NK-92 (cell line): ENCODE measurements around the gene FABP7.

Experiments
- DNase-seq: peaks from one replicate; lab custom pipeline; 2025; ENCODE audit not compliant: unreplicated experiment; lab: John Stamatoyannopoulos, UW

FABP7 gene

DNA sequence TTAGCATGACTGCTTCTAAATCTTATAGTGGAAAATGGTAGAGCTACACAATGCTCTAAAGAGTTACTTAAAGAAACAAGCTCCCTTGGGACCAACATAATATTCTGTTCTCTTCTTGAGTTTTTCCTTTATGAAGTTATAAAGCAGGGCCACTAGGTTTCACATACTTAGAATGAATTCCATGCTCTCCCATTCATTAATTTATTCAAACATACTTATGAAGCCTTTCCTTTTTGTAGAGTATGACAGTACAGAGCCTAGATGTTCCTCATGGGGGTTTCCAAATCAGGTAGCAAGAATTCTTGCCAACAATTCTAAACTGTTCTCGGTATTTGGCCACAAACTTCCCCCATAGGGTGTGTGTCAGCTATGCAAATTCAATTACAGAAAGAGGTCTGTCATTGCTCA, 20.6 kb upstream of the FABP7 start:
- DNase-seq = no peak

DNA sequence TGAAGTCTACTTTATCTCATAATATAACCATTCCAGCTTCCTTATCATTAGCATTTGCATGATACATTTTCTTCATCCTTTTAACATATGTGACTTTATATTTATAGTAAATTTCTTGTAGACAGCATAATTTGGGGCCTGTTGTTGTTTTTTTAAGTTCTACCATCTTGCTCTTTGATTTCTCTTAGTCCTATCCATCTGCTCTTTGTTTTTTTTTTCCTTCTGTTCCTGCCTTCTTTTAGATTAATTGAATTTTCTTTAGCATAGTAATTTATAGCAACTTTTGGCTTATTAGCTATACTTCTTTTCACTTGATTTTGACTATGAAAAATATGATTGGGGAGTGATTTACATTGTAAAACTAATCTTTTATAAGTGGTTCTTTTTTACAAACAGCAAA, 19.2 kb upstream of the FABP7 start:
- no peak for DNase-seq

DNA sequence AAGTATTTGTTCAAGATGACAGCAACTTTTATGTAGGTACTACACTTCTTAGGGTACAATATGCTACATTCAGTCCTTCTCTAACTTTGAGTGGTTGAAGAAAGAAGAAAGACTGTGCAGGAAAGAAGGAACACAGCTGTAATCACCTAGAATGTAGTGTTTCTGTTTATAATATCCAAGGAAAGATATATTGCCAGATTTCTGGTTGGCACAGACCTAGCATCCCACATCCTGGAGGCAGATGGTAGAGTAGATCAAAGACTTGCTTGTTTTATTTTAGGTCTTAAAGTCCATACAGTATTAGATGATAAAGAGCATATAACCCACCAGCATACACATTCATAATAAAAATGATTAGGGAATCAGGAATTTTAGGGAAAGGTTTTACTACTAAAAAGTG, 13.3 kb upstream of the FABP7 start:
- DNase-seq = no peak

DNA sequence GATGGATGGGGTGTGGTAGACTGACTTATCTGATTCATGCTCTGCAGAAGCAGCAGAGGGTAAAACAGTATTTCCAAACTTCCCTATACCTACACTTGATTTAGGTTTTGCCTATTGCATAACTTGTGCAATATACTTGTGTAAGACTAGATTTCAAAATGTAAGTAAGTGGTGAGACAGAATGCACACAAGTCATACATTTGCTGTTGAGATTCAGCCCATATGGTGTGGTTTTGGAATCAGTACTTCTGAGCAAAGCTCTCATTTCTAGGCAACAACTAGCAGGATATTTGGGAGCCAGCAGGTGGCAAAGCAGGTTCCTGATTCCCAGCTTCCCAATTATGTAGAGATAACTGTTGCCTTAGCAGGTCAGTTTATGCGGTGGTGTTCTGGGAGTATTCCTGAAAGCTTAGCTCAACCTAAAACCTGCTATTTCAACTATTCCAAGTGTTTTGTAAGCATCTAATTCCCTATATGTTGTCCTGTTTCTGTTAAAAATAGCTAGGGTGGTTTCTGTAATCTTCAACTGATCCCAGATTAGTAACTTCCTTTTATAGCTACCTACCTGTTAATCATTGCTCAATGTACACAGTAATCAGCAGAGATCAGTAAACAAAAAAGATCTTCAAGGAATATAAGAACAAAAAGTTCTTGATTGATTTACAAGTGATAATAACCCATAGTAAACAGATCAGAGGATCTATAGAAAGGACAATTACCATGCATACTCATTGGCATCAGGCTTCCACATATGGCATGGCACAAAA, 8.5 kb upstream of the FABP7 start:
- no peak for DNase-seq

DNA sequence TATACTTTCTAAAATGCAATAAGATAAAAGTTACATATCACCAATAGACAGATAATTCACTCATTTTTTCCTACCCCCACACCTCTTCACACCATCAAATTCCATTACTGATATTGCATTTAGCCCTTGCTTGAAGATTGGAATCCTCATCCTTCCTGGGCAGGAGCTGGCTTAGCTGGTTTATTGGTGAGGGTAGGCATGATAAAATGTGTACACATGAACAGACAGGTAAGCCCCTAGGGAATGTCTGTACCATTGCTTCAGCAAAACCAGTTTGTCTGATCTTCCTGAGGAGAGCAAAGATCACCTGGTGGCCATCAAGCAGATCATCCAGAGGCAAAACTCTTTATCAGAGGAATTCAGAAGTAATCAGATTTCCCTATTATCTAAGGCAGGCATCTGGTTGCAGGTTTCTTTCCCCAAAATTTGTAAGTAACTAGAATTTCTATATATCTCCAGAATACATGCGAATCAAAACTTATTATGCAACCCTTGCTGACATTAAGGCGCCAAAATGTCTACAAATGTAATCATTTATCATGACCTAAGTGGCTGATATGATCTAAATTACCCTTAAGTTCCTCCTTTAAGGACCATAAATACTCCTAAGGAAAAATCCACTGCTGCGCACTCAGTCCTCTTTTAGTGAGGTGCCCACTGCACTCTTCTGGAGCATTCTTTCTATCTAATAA, 6.6 kb upstream of the FABP7 start:
- no peak for DNase-seq

DNA sequence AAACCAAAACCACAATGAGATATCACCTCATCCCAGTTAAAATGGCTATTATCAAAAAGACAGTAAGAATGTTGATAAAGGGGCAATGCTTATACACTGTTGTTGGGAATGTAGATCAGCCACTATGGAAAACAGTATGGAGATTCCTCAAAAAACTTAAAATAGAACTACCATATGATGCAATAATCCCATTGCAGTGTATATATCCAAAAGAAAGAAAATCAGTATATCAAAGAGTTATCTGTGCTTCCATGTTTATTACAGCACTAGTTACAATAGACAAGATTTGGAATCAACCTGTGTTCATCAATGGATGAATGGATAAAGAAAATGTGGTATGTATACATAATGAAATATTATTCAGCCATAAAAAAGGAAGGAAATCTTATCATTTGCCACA, 3.5 kb upstream of the FABP7 start:
- DNase-seq = no peak

DNA sequence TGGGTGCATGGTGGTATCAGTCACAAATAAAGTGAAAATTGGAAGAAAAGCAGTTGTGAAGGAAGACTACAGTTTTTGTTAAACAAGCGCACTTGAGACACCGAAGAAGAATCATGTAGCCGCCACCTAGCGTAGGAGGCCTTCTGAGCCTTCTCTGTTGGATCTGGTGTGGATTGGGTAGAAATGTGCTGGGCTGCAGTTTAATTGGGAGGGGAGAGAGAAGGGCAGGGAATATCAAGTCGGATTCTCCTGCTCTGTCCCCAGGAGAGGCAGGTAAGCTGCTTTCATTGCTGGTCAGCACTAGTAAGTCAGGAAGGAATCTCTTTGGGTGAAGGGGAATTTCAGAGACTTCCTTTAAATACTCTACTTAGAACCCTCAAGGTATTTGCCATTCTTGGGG, 1.2 kb upstream of the FABP7 start:
- DNase-seq = no peak

DNA sequence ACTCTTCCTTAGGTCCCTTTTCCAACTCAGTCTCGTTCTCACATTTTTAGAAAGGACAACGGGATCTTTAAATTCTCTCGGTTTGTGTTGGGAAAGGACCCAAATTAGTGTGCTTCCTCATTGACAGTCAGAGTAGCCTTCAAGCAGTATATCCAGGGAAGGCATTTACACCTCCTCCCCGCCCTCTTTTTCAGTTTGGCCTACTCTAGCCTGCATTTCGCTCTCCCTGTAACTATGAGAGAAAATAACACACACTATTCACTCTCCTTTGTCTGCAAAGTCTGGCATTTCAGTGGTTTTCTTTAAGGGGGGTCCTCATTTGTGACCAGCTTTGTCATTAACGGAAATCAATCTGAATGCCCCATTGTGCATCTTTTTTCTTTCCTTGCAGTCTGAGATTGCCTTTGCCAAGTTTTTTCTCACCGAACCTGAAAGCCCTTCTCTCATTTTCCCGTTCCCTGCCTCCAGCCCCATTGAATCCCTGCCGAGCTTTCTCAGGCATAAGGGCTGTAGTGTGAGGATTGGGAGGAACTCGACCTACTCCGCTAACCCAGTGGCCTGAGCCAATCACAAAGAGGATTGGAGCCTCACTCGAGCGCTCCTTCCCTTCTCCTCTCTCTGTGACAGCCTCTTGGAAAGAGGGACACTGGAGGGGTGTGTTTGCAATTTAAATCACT, 393 bp upstream of the FABP7 start:
- no peak for DNase-seq

DNA sequence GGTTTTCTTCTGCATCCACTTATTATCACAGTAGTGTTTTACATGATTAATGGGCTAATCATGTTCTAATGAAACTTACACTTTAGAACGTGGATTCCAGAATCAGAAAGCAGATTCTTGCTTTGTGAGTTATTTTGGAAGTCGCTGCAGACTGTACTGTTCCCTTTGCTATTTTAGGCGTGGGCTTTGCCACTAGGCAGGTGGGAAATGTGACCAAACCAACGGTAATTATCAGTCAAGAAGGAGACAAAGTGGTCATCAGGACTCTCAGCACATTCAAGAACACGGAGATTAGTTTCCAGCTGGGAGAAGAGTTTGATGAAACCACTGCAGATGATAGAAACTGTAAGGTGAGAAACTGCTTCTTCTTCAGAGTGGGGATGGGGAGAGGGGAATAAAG, 598 bp downstream of the FABP7 start:
- DNase-seq = no peak

DNA sequence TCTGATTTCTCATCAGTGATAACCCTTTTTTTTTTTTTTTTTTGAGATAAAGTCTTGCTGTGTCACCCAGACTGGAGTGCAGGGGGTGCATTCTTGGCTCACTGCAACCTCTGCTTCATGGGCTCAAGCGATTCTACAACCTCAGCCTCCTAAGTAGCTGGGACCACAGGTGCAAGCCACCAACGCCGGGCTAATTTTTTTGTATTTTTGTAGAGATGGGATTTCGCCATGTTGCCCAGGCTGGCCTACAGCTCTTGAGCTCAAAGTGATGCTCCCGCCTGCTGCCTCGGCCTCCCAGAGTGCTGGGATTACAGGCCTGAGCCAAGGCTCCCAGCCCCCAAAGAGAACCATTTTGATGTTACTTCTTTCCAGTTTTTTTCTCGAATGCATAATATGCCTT, 2.2 kb downstream of the FABP7 start:
- no peak for DNase-seq

DNA sequence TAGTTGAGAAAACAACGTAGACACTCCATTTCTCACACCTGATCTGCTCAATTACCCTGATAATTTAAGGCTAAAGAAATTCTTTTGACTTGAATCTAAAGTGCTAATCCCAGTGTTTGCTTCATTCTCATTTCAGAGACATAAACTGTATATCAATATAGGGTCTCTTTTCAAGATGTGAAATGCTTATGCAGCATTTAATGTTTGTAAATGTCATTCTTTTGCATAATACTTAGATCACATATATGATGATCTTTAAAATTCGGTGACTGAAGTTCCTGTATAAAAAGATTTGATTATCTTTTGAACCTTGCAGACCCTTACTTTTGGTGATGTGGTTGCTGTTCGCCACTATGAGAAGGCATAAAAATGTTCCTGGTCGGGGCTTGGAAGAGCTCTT, 3.9 kb downstream of the FABP7 start:
- no peak for DNase-seq

DNA sequence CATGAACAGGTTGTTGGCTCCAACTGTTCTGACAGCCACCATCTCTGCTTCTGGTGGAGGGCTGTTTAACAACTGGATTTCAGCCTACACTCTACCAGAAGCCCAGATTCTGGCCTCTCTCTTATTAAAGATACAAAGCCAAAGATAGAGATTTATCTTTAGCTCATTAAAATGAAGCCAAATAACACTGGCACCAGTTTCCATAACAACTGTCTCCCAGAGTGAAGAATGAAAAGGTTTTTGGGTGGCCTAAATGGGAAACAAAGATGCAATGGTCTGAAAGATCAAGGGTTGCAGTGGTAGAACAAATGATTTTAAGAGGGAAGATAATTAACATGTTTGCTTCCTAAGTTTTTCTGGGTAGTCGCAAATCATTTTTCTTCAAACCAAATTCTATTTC, 6.4 kb downstream of the FABP7 start:
- DNase-seq = no peak

DNA sequence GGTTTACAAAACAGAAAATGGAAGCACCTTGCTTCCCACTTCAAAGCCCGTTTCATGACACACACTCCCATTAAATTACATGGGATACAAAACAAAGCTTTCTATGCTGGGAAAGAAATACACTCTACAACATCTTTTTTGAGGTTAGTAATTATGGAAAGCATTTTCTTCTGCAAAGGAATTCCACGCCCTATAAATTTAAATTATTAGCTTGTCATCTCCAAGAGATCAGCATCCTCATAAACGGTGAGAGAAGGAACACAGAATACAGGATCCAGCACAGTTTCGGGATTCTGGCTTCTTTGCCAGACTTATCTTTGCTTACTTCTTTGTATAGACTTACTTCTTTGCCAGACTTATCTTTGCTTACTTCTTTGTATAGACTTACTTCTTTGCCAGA, 8.2 kb downstream of the FABP7 start:
- no peak for DNase-seq

DNA sequence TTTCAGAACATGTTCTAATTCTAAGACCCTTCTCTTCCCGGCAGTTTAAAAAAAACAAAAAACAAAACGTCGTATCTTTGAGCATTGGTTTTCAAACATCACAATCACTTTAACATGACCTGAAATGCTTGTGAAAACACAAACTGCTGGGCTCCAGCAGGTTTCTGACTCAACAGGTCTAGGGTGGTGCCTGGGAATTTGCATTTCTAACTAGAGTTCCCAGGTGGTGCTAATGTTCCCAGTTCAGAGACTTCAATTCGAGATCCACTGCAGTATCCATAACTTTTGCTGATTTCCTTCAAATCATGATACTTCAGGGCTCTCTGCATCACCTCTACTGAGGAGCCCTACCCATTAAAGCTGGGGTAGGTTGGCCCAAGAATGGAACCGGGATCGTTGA, 8.7 kb downstream of the FABP7 start:
- DNase-seq = no peak

DNA sequence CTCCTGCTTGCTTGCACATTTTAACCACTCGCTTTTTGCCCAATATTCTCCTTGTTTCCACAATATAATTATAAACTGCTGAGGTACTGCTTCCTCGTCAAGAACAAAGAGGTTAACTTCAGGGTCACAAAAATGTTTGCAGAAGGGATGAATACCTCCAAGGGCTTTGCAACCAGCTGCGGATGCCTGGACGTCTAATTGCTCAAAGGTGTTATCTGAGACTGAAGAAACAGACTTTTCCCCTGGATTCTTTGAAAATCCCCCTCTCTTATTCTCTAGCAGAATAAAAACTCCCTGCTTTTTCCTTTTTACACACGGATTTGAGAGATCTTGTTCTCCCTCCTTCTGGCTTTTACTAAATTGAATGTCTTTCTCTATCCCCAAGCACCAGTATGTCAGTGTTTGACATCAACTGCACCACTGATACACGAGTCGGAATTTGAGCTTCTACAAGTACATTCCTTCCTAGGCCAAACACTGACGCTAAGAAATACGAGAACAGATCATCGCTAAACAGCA, 9.2 kb downstream of the FABP7 start:
- no peak for DNase-seq

DNA sequence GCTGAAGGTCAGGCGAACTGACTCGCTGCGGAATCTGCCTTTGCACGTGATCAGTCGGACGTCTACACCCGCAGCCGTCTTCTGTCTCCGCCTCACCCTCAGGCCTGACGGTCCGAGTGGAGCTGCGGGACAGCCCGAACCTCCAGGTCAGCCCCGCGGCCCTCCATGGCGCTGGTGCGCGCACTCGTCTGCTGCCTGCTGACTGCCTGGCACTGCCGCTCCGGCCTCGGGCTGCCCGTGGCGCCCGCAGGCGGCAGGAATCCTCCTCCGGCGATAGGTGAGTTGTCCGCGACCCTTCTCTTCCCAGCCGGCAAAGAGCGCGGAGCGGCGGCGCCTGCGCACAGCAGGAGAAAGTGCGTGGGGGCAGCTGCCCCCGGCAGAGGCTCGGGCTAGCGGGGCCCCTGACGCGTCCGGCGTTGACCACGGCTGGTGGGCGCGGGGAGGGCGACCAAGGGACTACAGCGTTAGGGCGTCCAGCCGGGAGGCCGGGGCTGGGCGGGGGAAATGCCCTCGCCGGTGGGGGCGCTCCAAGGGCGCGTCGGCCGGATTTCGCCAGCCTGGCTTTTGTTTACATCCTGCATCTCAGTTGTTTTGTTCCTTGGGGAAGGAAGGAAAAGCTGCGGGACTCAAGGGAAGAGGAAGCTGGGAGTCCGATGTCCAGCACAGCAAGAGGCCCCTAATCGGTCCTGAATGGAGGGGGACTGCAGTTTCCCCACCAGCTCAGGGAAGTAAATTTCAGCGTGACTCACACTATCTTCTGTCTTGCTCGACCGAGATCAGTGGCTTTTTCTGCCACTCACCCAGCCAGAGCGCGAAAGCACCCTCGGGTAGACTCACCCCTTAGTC, 9.9 kb downstream of the FABP7 start, which contains the start of gene SMPDL3A:
Gene SMPDL3A, plus strand, starts transcription at position 77 of the 846 bp plus-strand sequence. Its CDS starts 89 bp downstream, at position 166.
- DNase-seq = no peak

DNA sequence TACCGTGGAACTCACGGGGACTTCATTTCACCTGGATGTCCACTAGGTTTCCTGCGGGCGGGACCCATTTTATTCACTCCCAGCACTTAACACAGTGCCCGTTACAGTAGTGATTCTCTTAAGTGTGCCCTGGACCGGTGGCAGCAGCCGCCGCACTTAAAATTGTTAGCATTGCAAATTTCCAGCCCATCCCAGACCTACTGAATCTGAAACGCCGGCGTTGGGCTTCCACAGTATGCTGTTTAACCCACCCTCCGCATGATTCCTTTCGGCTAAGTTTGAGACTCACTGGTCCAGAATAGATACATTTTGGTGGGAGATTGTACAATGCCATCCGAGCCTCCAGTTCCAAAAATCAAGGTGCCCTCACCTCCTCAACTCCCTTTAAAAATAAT, 10.5 kb downstream of the FABP7 start:
- no peak for DNase-seq

DNA sequence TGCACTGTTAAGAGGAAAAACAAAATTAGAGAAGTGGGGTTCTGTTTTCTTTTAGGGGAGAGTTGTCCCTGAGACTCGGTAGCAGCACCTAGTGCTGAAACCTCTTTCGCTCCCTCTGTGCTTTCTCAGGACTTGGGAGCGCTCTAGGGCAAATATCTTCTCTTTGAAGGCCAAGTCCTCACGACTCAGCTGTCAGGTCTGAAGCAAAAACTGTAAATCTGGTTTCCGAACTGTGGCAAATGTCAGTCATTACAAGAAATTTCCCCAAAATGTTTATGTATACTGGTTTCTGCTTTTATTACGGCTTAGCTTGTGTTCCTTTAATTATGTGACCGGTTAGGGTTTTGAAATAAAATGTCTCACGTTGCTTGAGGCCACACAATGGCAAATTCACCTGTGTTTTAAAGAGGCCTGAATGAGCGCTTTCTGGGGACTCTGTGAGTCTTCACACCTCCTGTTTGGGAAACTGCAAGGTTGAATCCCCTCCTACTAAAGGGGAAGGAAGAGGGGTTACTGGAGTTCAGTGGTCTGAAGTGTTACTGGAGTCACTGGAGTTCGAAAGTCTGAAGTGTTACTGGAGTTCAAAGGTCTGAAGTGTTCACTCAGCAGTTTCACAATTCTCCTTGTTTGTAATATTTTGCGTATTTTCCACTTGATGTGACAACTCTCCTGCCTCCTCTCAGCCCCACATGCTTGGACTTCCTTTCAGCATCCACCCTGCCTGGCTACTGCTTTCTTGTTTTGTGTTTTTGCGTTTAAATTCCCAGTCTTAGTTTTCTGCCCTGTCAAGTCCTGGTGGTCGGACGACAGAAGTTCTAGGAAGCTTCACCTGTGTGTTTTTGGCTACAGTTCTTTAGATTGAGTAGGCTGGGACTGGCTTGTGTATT, 11.2 kb downstream of the FABP7 start:
- DNase-seq = no peak

DNA sequence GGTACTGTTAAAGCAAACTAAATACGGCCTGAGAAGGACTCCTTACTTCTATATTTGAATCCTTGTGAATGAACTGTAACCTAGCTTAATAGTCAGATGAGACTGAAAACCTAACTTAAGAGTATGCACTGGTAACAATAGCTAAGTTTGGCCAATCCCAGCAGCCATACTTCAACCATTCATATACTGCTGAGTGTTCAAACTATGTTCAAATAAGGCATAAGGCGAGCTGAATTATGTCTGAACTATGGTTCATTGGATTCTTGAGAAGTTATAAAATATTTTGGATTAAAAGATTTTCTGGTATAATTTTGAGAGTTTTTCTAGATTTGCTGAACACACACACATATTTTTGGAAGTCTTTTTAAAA, 11.8 kb downstream of the FABP7 start:
- no peak for DNase-seq

DNA sequence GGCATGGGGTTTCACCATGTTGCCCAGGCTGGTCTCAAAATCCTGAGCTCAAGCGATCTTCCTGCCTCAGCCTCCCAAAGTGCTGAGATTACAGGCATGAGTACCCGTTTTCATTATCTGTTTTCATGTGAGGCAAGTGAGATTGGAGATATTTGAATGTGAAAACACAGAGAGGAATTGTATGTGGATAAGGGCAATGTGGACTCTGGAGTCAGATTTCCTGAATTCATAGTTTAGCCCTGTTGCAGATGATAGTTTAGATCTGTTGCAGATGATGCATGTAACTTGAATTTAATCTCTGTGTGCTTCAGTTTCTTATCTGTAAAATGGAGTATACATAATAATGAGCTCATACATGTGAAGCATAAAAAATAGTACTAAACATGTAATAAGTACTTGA, 13.2 kb downstream of the FABP7 start:
- DNase-seq = no peak
